B cell (primary cell): Measurements from ENCODE around the gene PRAF2. TPM values are rescaled to one million over a fixed set of nuclear protein-coding genes. Genes with fewer than 3 reads are reported as not detected.

Experiments
- ATAC-seq: fragments of 200-7000 bp; cut with Tn5 transposase; one replicate; pipeline ENCODE4 v1.10.0; 2021; ENCODE audit warnings: low read depth, mild to moderate bottlenecking, moderate number of reproducible peaks, moderate library complexity
- CTCF ChIA-PET: fragments of 350-600 bp; sonication (Branson Sonifier 250); formaldehyde crosslinking; loops from one replicate; lab custom pipeline; 2021; ENCODE audit warnings: antibody characterized with exemption, inconsistent platforms; lab: Charles Lee
- POLR2A ChIA-PET: fragments of 350-600 bp; sonication (Branson Sonifier 250); formaldehyde crosslinking; loops from one replicate; lab custom pipeline; 2021; ENCODE audit warnings: antibody characterized with exemption; lab: Charles Lee
- DNase-seq: peaks from one replicate; pipeline ENCODE4 v3.0.0; 2013
- H2AFZ ChIP-seq: 2 replicates; pipeline ENCODE4 v1.6.1; 2012; ENCODE audit warnings: mild to moderate bottlenecking, low read depth, low read length; ENCODE audit not compliant: insufficient read depth, poor library complexity, severe bottlenecking
- H3K27ac ChIP-seq, 2 donors: 1 replicate in 1 of 2; 2 replicates in 1 of 2; pipeline ENCODE4 v1.5.1; 2012 to 2013; ENCODE audit warnings: low read length in 2 of 2, mild to moderate bottlenecking in 2 of 2, moderate library complexity in 1 of 2
- H3K27me3 ChIP-seq, 4 experiments: fragments of 200-600 bp in 1 of 4; sonication (generic) in 1 of 4; replicated peaks in 1 of 4; 1 replicate in 2 of 4; 2 replicates in 2 of 4; pipeline versions ENCODE4 v1.6.1 to v1.7.0; 2013 to 2016; ENCODE audit warnings: low read length in 3 of 4, mild to moderate bottlenecking in 2 of 4, mixed read lengths in 1 of 4, moderate library complexity in 1 of 4; ENCODE audit not compliant: insufficient read depth in 4 of 4, control insufficient read depth in 3 of 4; ENCODE audit errors: control extremely low read depth in 1 of 4
- H3K36me3 ChIP-seq, 2 experiments: replicated peaks in 1 of 2; 1 replicate in 1 of 2; 2 replicates in 1 of 2; pipeline versions ENCODE4 v1.6.1 to v1.7.1; 2013; ENCODE audit warnings: low read length in 1 of 2; ENCODE audit not compliant: insufficient read depth in 2 of 2, control insufficient read depth in 1 of 2; ENCODE audit errors: control extremely low read depth in 1 of 2, extremely low read depth in 1 of 2
- H3K4me1 ChIP-seq, 2 donors: fragments of 200-600 bp in 1 of 2; sonication (generic) in 1 of 2; 1 replicate in 1 of 2; 2 replicates in 1 of 2; pipeline versions ENCODE4 v1.5.1 to v1.6.1; 2013 to 2017; ENCODE audit warnings: low read length in 2 of 2; ENCODE audit not compliant: control insufficient read depth in 2 of 2, insufficient read depth in 2 of 2
- H3K4me2 ChIP-seq: replicated peaks from 2 replicates; pipeline ENCODE3; 2012; ENCODE audit warnings: mild to moderate bottlenecking, low read depth, low read length; ENCODE audit not compliant: poor library complexity, severe bottlenecking
- H3K4me3 ChIP-seq, 5 experiments: fragments of 200-600 bp in 1 of 5; sonication (generic) in 1 of 5; 1 replicate in 3 of 5; 2 replicates in 2 of 5; pipeline versions ENCODE4 v1.5.1 to v1.7.0; 2011 to 2016; ENCODE audit warnings: low read length in 4 of 5, mild to moderate bottlenecking in 4 of 5, low read depth in 2 of 5, control low read depth in 1 of 5, moderate library complexity in 1 of 5; ENCODE audit not compliant: insufficient read depth in 1 of 5; ENCODE audit errors: control extremely low read depth in 1 of 5, extremely low read depth in 1 of 5
- H3K79me2 ChIP-seq: fragments of 200-600 bp; sonication (generic); one replicate; pipeline ENCODE4 v1.6.0; 2016; ENCODE audit warnings: low read length; ENCODE audit not compliant: control insufficient read depth, insufficient read depth
- H3K9ac ChIP-seq: fragments of 200-600 bp; sonication (generic); 2 replicates; pipeline ENCODE4 v1.6.1; 2017; ENCODE audit warnings: mild to moderate bottlenecking, low read length, moderate library complexity
- H3K9me3 ChIP-seq, 3 donors: one replicate each; pipeline versions ENCODE4 v1.6.1 to v1.7.1; 2013; ENCODE audit warnings: low read length in 2 of 3; ENCODE audit not compliant: control insufficient read depth in 2 of 3, insufficient read depth in 1 of 3; ENCODE audit errors: control extremely low read depth in 1 of 3
- H4K20me1 ChIP-seq: 2 replicates; pipeline ENCODE4 v1.6.0; 2012; ENCODE audit warnings: mild to moderate bottlenecking, low read length; ENCODE audit not compliant: insufficient read depth, control insufficient read depth, poor library complexity, severe bottlenecking
- H3K27ac Mint-ChIP-seq: one replicate; pipeline ENCODE4 v1.8.0; 2021; ENCODE audit warnings: mixed read lengths
- H3K27me3 Mint-ChIP-seq: one replicate; pipeline ENCODE4 v1.8.0; 2021; ENCODE audit warnings: mixed read lengths
- H3K4me1 Mint-ChIP-seq: one replicate; pipeline ENCODE4 v1.8.0; 2021; ENCODE audit warnings: mixed read lengths
- H3K4me3 Mint-ChIP-seq: one replicate; pipeline ENCODE4 v1.8.0; 2021; ENCODE audit warnings: mixed read lengths
- H3K9me3 Mint-ChIP-seq: one replicate; pipeline ENCODE4 v1.8.0; 2022; ENCODE audit warnings: mixed read lengths; ENCODE audit not compliant: insufficient read depth
- CTCF ChIP-seq: fragments of 200-600 bp; IDR thresholded peaks from one replicate; pipeline ENCODE4 v1.8.0; 2022; ENCODE audit warnings: antibody characterized with exemption, mild to moderate bottlenecking
- EZH2 ChIP-seq: IDR thresholded peaks from 2 replicates; pipeline ENCODE4 v1.6.1; 2012; ENCODE audit warnings: borderline replicate concordance, low read depth, mild to moderate bottlenecking, moderate library complexity, low read length; ENCODE audit not compliant: insufficient read depth, poor library complexity, severe bottlenecking
- WGBS: methylation state at CpG from one replicate; pipeline ENCODE4 v1.1.5; 2013; ENCODE audit warnings: missing lambda C conversion rate; ENCODE audit not compliant: insufficient coverage; 5-methylcytosine and 5-hydroxymethylcytosine counted together
- intact Hi-C: fragments of 100-400 bp; cut with micrococcal nuclease; formaldehyde crosslinking; loops from one replicate; pipeline ENCODE4 v1.10.0; 2022
- polyA plus RNA-seq: library from polyadenylated mRNA; depleted of rRNA; stranded (reverse); fragments of >200 nt; gene quantifications from 2 replicates; pipeline ENCODE4 v1.2.3, GENCODE V29; 2012
- small RNA-seq: library from RNA; depleted of rRNA; stranded (forward); fragments of <200 nt; gene quantifications from one replicate; pipeline ENCODE3, GENCODE V24; 2012; ENCODE audit warnings: low replicate concordance, low read depth; ENCODE audit not compliant: insufficient read length
- total RNA-seq, 2 donors: library from RNA; stranded (reverse); fragments of 120-200 nt in 1 of 2; gene quantifications; 1 replicate in 1 of 2; 2 replicates in 1 of 2; pipeline versions ENCODE4 v1.2.3 to v1.2.4, GENCODE V29; 2013 to 2022

Gene PRAF2
- total and polyA plus RNA-seq, 2 donors (not counting 1 experiment from before 2014, with no cell fraction given) = 19.0 to 19.4 TPM

- Mint-ChIP-seq H3K27me3 (no peaks in the 10 kb centered on the region), H3K4me3 (no peak overlapping the region), H3K9me3 (no peaks in the 10 kb centered on the region), H3K27ac (no peak overlapping the region), H3K4me1 (peaks cover 7% of the 10 kb centered on the region)
- 100% methylated on average over 2 of the region's 6 CpGs for WGBS
- no peak overlapping the region for H3K27ac ChIP-seq
- H3K9me3 ChIP-seq = no peaks in the 10 kb centered on the region
- peaks cover 0 to 6% of the 10 kb centered on the region in 2 donors for H3K4me1 ChIP-seq
- peaks cover 3 to 10% of the 10 kb centered on the region in 2 experiments for H3K36me3 ChIP-seq
- no peaks in the 10 kb centered on the region for H4K20me1 ChIP-seq
- H2AFZ ChIP-seq = no peak overlapping the region
- H3K4me2 ChIP-seq = no peak overlapping the region
- H3K27me3 ChIP-seq = no peaks in the 10 kb centered on the region
- ChIA-PET CTCF (no interaction called here), POLR2A (no interaction called here)
- intact Hi-C loops = no loop called here
- no peaks in the 10 kb centered on the region for H3K79me2 ChIP-seq
- ATAC-seq (no peak), DNase-seq (no peak)
- no peak overlapping the region for H3K4me3 ChIP-seq
- TF ChIP-seq CTCF (no peak), EZH2 (no peak)
- no peak overlapping the region for H3K9ac ChIP-seq
Measured at GRCh38 chrX:49030283-49030682, 43.5 kb downstream of the PRAF2 start.

- H3K4me3 ChIP-seq = no peak overlapping the region
- H3K36me3 ChIP-seq = peaks cover 3 to 10% of the 10 kb centered on the region in 2 experiments
- H3K27ac Mint-ChIP-seq = no peak overlapping the region
- no peaks in the 10 kb centered on the region for H3K9me3 Mint-ChIP-seq
- no peaks in the 10 kb centered on the region for H3K79me2 ChIP-seq
- intact Hi-C loops = no loop called here
- H3K4me3 Mint-ChIP-seq = no peak overlapping the region
- H4K20me1 ChIP-seq = no peaks in the 10 kb centered on the region
- H3K27me3 ChIP-seq = no peaks in the 10 kb centered on the region
- no peak overlapping the region for H3K9ac ChIP-seq
- TF ChIP-seq EZH2 = no peak
- no peak for TF ChIP-seq CTCF
- DNase-seq (no peak), ATAC-seq (no peak)
- H3K27me3 Mint-ChIP-seq = no peaks in the 10 kb centered on the region
- peaks cover 7% of the 10 kb centered on the region for H3K4me1 Mint-ChIP-seq
- CTCF ChIA-PET = no interaction called here
- no peak overlapping the region for H3K27ac ChIP-seq
- H3K4me2 ChIP-seq = no peak overlapping the region
- WGBS = no CpG with 5 or more reads among the region's 6 CpGs
- POLR2A ChIA-PET = no interaction called here
- H3K4me1 ChIP-seq = peaks cover 0 to 6% of the 10 kb centered on the region in 2 donors
- H2AFZ ChIP-seq = no peak overlapping the region
- H3K9me3 ChIP-seq = no peaks in the 10 kb centered on the region
Measured at GRCh38 chrX:49029876-49030275, 43.9 kb downstream of the PRAF2 start.

Small RNA genes lying within 50 kb of the gene (small RNA-seq; reads per million reads assigned to genes)
- gene RNU4-52P = not detected

Other genes with a start within 250 kb of the PRAF2 start
- gene ERAS, start 247.5 kb downstream of the PRAF2 start, total RNA-seq = not detected in 2 replicates
- gene ERAS, start 247.5 kb downstream of the PRAF2 start, polyA plus RNA-seq = 0.09 and 0.19 TPM in 2 replicates
- not detected in 2 replicates for gene PCSK1N, start 238.4 kb downstream of the PRAF2 start, total RNA-seq
- 0.09 TPM in 1 of 2 replicates, not detected in the other for gene PCSK1N, start 238.4 kb downstream of the PRAF2 start, polyA plus RNA-seq
- gene TIMM17B, start 176.2 kb downstream of the PRAF2 start, total RNA-seq = 50.0 and 54.3 TPM in 2 replicates
- gene TIMM17B, start 176.2 kb downstream of the PRAF2 start, polyA plus RNA-seq = 52.3 and 63.9 TPM in 2 replicates
- gene PQBP1, start 176.1 kb downstream of the PRAF2 start, total RNA-seq = 89.5 and 89.9 TPM in 2 replicates
- gene PQBP1, start 176.1 kb downstream of the PRAF2 start, polyA plus RNA-seq = 128 and 138 TPM in 2 replicates
- 19.1 and 24.1 TPM in 2 replicates for gene SLC35A2, start 162.4 kb downstream of the PRAF2 start, total RNA-seq
- 22.0 and 35.2 TPM in 2 replicates for gene SLC35A2, start 162.4 kb downstream of the PRAF2 start, polyA plus RNA-seq
- gene PIM2, start 155.0 kb downstream of the PRAF2 start, total RNA-seq = 315 and 323 TPM in 2 replicates
- gene PIM2, start 155.0 kb downstream of the PRAF2 start, polyA plus RNA-seq = 249 and 276 TPM in 2 replicates
- 101 and 105 TPM in 2 replicates for gene OTUD5, start 116.4 kb downstream of the PRAF2 start, total RNA-seq
- 116 and 130 TPM in 2 replicates for gene OTUD5, start 116.4 kb downstream of the PRAF2 start, polyA plus RNA-seq
- 1.5 and 2.3 TPM in 2 replicates for gene KCND1, start 102.2 kb downstream of the PRAF2 start, total RNA-seq
- gene KCND1, start 102.2 kb downstream of the PRAF2 start, polyA plus RNA-seq = 2.2 and 4.3 TPM in 2 replicates
- gene GRIPAP1, start 71.7 kb downstream of the PRAF2 start, total RNA-seq = 143 and 150 TPM in 2 replicates
- gene GRIPAP1, start 71.7 kb downstream of the PRAF2 start, polyA plus RNA-seq = 70.7 and 127 TPM in 2 replicates
- gene TFE3, start 30.6 kb downstream of the PRAF2 start, total RNA-seq = 38.9 and 42.1 TPM in 2 replicates
- gene TFE3, start 30.6 kb downstream of the PRAF2 start, polyA plus RNA-seq = 21.0 and 31.1 TPM in 2 replicates
- gene CCDC120, start 15.0 kb downstream of the PRAF2 start, total RNA-seq = 12.5 and 16.2 TPM in 2 replicates
- 5.7 and 7.6 TPM in 2 replicates for gene CCDC120, start 15.0 kb downstream of the PRAF2 start, polyA plus RNA-seq
- gene WDR45, start 5.9 kb upstream of the PRAF2 start, total RNA-seq = 92.0 and 100 TPM in 2 replicates
- gene WDR45, start 5.9 kb upstream of the PRAF2 start, polyA plus RNA-seq = 153 and 238 TPM in 2 replicates
- gene GPKOW, start 49.7 kb upstream of the PRAF2 start, total RNA-seq = 16.8 and 18.7 TPM in 2 replicates
- gene GPKOW, start 49.7 kb upstream of the PRAF2 start, polyA plus RNA-seq = 8.7 and 12.9 TPM in 2 replicates
- 1.6 and 2.4 TPM in 2 replicates for gene MAGIX, start 88.8 kb upstream of the PRAF2 start, total RNA-seq
- 0.78 and 1.2 TPM in 2 replicates for gene MAGIX, start 88.8 kb upstream of the PRAF2 start, polyA plus RNA-seq
- gene PLP2, start 97.9 kb upstream of the PRAF2 start, total RNA-seq = 194 and 196 TPM in 2 replicates
- gene PLP2, start 97.9 kb upstream of the PRAF2 start, polyA plus RNA-seq = 174 and 214 TPM in 2 replicates
- 13.2 and 16.2 TPM in 2 replicates for gene PRICKLE3, start 112.4 kb upstream of the PRAF2 start, total RNA-seq
- gene PRICKLE3, start 112.4 kb upstream of the PRAF2 start, polyA plus RNA-seq = 21.0 and 24.2 TPM in 2 replicates
- 1.2 TPM in 2 replicates for gene SYP, start 126.2 kb upstream of the PRAF2 start, total RNA-seq
- gene SYP, start 126.2 kb upstream of the PRAF2 start, polyA plus RNA-seq = 0.61 and 1.6 TPM in 2 replicates
- 6.7 and 8.2 TPM in 2 replicates for gene CACNA1F, start 159.3 kb upstream of the PRAF2 start, total RNA-seq
- gene CACNA1F, start 159.3 kb upstream of the PRAF2 start, polyA plus RNA-seq = 9.3 and 9.5 TPM in 2 replicates
- 27.2 and 29.4 TPM in 2 replicates for gene CCDC22, start 161.5 kb upstream of the PRAF2 start, total RNA-seq
- 29.4 and 30.6 TPM in 2 replicates for gene CCDC22, start 161.5 kb upstream of the PRAF2 start, polyA plus RNA-seq
- gene FOXP3, start 190.7 kb upstream of the PRAF2 start, total RNA-seq = not detected in 2 replicates
- gene FOXP3, start 190.7 kb upstream of the PRAF2 start, polyA plus RNA-seq = 0.03 and 0.10 TPM in 2 replicates
- gene PPP1R3F, start 195.8 kb upstream of the PRAF2 start, total RNA-seq = 9.8 and 10.2 TPM in 2 replicates
- gene PPP1R3F, start 195.8 kb upstream of the PRAF2 start, polyA plus RNA-seq = 3.5 and 3.7 TPM in 2 replicates
- not detected in 2 replicates for gene GAGE10, start 229.6 kb upstream of the PRAF2 start, total RNA-seq
- gene GAGE10, start 229.6 kb upstream of the PRAF2 start, polyA plus RNA-seq = not detected in 2 replicates
- not detected in 2 replicates for gene GAGE12J, start 248.0 kb upstream of the PRAF2 start, total RNA-seq
- gene GAGE12J, start 248.0 kb upstream of the PRAF2 start, polyA plus RNA-seq = not detected in 2 replicates